Kidney (tissue), 14 donors: Measurements from ENCODE around the gene RGS2. TPM values are rescaled to one million over a fixed set of nuclear protein-coding genes. Genes with fewer than 3 reads are reported as not detected.

Source experiments
- DNase-seq, 5 donors: peaks; one replicate each; pipeline ENCODE4 v3.0.0-alpha.2; 2013 to 2020
- FAIRE-seq: peaks from 2 replicates; lab custom pipeline; 2012; peaks lifted over from hg19 to GRCh38; lab: Jason Lieb, UNC
- H3K27ac ChIP-seq, 2 donors: one replicate each; pipeline ENCODE4 v1.7.0; 2013; ENCODE audit warnings: low read depth in 2 of 2, low read length in 2 of 2, inconsistent platforms in 1 of 2
- H3K27me3 ChIP-seq: one replicate; pipeline ENCODE4 v1.7.1; 2013; ENCODE audit warnings: low read length, inconsistent platforms; ENCODE audit not compliant: control insufficient read depth, insufficient read depth
- H3K36me3 ChIP-seq, 3 donors: one replicate each; pipeline versions ENCODE4 v1.7.0 to v1.7.1; 2013; ENCODE audit warnings: low read length in 3 of 3, control low read depth in 1 of 3, inconsistent platforms in 1 of 3; ENCODE audit not compliant: insufficient read depth in 3 of 3, control insufficient read depth in 2 of 3
- H3K4me1 ChIP-seq, 3 donors: one replicate each; pipeline versions ENCODE4 v1.7.0 to v1.7.1; 2013; ENCODE audit warnings: low read length in 3 of 3, inconsistent platforms in 1 of 3, low read depth in 1 of 3; ENCODE audit not compliant: control insufficient read depth in 2 of 3, insufficient read depth in 2 of 3
- H3K4me3 ChIP-seq, 3 donors: one replicate each; pipeline versions ENCODE4 v1.7.0 to v1.8.1; 2013; ENCODE audit warnings: low read length in 3 of 3, control low read depth in 1 of 3, inconsistent platforms in 1 of 3
- H3K9ac ChIP-seq, 3 donors: one replicate each; pipeline versions ENCODE4 v1.7.0 to v1.7.1; 2013; ENCODE audit warnings: low read length in 3 of 3, control low read depth in 1 of 3, inconsistent platforms in 1 of 3
- H3K9me3 ChIP-seq, 3 donors: one replicate each; pipeline versions ENCODE4 v1.7.0 to v1.7.1; 2013; ENCODE audit warnings: low read length in 3 of 3, control low read depth in 1 of 3, inconsistent platforms in 1 of 3; ENCODE audit not compliant: control insufficient read depth in 2 of 3, insufficient read depth in 1 of 3
- intact Hi-C: fragments of 100-400 bp; cut with DNase I; formaldehyde crosslinking; loops from one replicate; pipeline ENCODE4 v1.11.1; 2022
- polyA plus RNA-seq: library from polyadenylated mRNA; stranded (reverse); fragments of 350-450 nt; fragmentation: Illumina TruSeq; extraction: RNeasy Lipid Tissue Mini Kit (QIAGEN cat#74804); gene quantifications from one replicate; pipeline ENCODE4 v1.2.3, GENCODE V29; 2014; ENCODE audit warnings: low read depth, low replicate concordance; ENCODE audit not compliant: insufficient read depth
- total RNA-seq: library from RNA; stranded (reverse); fragmentation: NEBNext Ultra II Directional; extraction: Animal tissue kit (Norgen Biotek cat#: 25700); gene quantifications from one replicate; pipeline ENCODE4 v1.2.1, GENCODE V29; 2021
- TF ChIP-seq, protein P1 (sequence below): IDR thresholded peaks from 3 replicates; pipeline ENCODE4 v1.5.1; 2012; ENCODE audit warnings: mild to moderate bottlenecking, moderate library complexity, borderline replicate concordance; ENCODE audit not compliant: insufficient read depth; ENCODE audit errors: extremely low read depth
- donor health status: control.
- donor health status: control.
- donor health status: control.
- donor health status: control.
- donor health status: control.
- donor health status: DM: yes; HTN: yes; CAD: no.
- donor health status: Normal renal cell carcinoma (clear cell type).

Gene RGS2
- total and polyA plus RNA-seq, 2 donors from 2014 or later = 51.2 to 85.1 TPM

DNA sequence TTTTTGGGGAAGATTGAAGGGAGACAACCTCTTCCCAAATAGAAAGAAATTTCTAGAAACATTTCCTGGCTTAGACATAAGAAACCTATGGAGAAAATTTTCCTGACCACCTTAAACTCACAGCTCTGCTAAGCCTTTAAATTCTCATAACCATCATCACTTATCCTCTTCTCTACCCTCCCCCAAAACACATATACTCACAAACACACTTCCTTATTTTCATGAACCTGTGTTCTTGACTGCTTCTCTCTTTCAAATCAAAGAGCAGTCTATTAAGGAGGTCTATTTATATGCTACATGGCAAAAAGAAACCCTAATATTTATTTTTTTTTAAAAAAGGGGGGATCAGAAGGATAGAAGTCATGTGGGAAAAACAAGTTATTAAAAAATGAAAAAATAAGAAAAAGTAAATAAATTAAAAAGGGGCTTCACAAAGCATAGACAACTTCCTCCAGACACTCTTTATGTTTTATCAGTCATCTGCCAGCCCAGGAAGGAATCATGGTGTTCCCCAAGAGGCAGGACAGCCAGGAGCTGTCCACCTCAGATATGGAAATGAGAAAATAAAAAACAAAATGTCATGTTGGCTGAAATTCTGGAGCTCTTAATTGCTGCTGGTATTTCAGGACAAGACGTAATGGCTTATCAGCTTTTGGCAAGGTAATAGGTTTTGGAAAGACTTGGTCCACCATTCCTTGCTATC, 12.8 kb upstream of the RGS2 start:
- H3K27ac ChIP-seq = no peak overlapping the region
- H3K9ac ChIP-seq = no peak overlapping the region
- H3K36me3 ChIP-seq = no peaks in the 10 kb centered on the region
- intact Hi-C loops = no loop called here
- no peak overlapping the region for H3K4me3 ChIP-seq
- no peaks in the 10 kb centered on the region for H3K27me3 ChIP-seq
- no peak for DNase-seq
- no peaks in the 10 kb centered on the region for H3K4me1 ChIP-seq
- no peaks in the 10 kb centered on the region for H3K9me3 ChIP-seq
- no peak for FAIRE-seq
- TF ChIP-seq, protein P1, sequence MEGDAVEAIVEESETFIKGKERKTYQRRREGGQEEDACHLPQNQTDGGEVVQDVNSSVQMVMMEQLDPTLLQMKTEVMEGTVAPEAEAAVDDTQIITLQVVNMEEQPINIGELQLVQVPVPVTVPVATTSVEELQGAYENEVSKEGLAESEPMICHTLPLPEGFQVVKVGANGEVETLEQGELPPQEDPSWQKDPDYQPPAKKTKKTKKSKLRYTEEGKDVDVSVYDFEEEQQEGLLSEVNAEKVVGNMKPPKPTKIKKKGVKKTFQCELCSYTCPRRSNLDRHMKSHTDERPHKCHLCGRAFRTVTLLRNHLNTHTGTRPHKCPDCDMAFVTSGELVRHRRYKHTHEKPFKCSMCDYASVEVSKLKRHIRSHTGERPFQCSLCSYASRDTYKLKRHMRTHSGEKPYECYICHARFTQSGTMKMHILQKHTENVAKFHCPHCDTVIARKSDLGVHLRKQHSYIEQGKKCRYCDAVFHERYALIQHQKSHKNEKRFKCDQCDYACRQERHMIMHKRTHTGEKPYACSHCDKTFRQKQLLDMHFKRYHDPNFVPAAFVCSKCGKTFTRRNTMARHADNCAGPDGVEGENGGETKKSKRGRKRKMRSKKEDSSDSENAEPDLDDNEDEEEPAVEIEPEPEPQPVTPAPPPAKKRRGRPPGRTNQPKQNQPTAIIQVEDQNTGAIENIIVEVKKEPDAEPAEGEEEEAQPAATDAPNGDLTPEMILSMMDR = no peak

DNA sequence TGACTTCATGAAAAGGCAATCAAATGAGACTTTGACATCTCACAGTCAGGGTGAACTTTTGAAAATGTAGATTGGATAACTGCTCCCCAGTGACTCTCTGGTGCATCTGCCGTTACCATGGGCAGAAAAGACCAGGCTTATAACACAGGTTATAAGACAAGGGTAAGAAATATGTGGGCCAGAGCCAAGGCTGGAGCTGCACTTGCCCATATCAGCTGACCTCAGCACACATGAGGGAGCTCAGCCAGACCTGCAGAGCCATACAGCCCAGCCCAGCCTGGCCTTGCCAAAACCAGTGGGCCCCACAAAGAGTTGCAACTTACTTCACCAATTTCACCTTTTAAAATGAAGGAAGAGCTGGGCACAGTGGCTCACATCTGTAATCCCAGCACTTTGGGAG, 11.7 kb upstream of the RGS2 start:
- intact Hi-C loops = no loop called here
- H3K27ac ChIP-seq = no peak overlapping the region
- TF ChIP-seq, protein P1 = no peak
- H3K4me3 ChIP-seq = no peak overlapping the region
- H3K4me1 ChIP-seq = no peaks in the 10 kb centered on the region
- DNase-seq (no peak), FAIRE-seq (no peak)
- H3K27me3 ChIP-seq = no peaks in the 10 kb centered on the region
- no peak overlapping the region for H3K9ac ChIP-seq
- H3K36me3 ChIP-seq = no peaks in the 10 kb centered on the region
- H3K9me3 ChIP-seq = no peaks in the 10 kb centered on the region

DNA sequence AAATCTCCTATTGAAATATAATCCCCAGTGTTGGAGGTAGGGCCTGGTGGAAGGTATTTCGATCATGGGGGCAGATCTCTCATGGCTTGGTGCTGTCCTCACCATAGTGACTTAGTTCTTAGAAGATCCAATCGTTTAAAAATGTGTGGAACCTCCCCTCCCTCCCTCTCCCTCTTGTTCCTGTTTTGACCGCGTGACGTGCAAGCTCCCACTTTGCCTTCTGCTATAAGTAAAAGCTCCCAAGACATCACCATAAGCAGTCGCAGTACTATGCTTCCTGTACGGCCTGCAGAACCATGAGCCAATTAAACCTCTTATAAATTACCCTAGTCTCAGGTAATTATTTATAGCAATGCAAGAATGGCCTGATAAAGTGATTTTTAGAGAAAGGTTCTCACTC, 10.9 kb upstream of the RGS2 start:
- DNase-seq (no peak), FAIRE-seq (no peak)
- H3K4me3 ChIP-seq = no peak overlapping the region
- H3K36me3 ChIP-seq = no peaks in the 10 kb centered on the region
- no peaks in the 10 kb centered on the region for H3K9me3 ChIP-seq
- no peaks in the 10 kb centered on the region for H3K4me1 ChIP-seq
- TF ChIP-seq, protein P1 = no peak
- H3K9ac ChIP-seq = no peak overlapping the region
- no peaks in the 10 kb centered on the region for H3K27me3 ChIP-seq
- intact Hi-C loops = no loop called here
- no peak overlapping the region for H3K27ac ChIP-seq
